HG03442 (cell line): Measurements from ENCODE around the gene PRKCH.
"Not testable (repeated sequence)": the region's sequence is repeated elsewhere in the genome, so short reads cannot be mapped to it uniquely, and the experiment has no call there.

Source experiments
- ATAC-seq: cut with Tn5 transposase; IDR thresholded peaks from one replicate; pipeline ENCODE4 v1.9.1; 2021; ENCODE audit warnings: mild to moderate bottlenecking, moderate library complexity; ENCODE audit not compliant: unreplicated experiment

Gene PRKCH

GRCh38 chr14:61388173-61388975 lies 67.0 kb downstream of the PRKCH start:
- ATAC-seq = peak; percentile 76

DNA sequence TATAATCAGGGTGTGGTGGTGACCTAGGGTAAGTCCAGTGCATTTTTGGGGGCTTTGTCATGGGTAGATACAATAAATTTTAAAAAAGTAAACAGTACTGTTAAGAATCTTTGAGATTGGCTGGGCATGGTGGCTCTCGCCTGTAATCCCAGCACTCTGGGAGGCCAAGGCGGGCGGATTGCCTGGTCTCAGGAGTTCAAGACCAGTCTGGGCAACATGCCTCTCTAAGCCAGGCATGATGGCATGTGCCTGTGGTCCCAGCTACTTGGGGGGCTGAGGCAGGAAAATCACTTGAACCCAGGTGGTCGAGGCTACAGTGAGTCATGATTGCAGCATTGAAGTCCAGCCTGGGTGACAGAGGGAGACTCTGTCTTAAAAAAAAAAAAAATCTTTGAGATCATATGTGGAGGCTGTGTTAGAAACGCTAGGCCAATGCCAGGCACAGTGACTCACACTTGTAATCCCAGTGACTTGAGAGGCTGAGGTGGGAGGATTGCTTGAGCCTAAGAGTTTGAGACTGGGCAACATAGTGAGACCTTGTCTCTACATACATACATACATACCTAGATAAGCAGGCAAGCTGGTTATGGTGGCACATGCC lies 67.7 kb downstream of the PRKCH start:
- ATAC-seq = no peak

DNA sequence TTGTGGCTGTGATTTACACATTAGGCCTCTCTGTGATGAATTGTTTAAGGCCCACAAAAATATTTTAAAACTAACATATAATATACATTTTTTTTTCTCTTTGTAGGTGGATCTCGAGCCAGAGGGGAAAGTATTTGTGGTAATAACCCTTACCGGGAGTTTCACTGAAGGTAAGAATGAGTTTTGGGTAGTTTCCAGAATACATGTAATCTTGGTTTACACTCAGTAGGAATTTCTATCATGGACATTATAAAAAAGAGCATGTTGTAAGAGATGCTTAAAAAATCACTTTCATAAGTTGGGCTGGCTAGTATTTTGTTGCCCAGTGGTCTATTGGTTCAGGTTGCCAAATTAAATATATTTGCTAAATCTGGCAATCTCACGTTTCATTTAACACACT lies 69.7 kb downstream of the PRKCH start:
- ATAC-seq = no peak

DNA sequence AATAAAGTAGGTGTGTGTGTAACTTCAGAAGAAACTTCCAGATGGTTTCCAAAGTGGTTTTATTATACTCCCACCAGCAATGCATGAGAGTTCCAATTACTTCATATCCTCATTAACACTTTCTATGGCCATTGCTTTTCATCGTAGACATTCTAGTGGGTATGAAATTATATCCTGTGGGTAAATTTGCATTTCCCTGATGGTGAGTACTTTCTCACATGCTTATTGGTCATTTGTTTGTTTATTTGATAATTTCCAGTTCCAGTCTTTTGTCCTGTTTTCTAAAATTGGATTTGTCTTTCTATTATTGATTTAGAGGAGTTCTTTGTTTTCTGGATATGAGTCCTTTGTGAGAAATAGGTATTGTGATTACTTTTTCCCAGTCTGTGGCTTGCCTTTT lies 70.9 kb downstream of the PRKCH start:
- ATAC-seq = no peak

DNA sequence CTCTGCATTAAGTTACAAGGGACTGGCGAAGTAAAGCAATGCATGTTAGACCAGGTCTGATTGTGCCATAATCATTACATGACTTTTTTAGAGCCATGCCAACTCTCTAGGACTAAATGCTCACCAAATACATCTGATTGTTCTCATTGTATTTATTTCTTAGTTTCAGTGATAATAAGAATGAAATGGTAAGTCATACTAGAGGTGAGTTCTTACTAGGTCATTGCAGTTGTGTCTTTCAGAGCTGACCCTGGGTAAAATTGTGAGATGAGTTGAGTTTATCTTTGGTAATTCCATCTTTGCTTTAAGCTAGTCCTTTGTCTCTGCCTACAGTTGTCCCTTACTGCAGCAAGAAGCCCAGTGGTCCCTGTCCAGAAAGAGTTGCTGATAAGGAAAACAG lies 73.2 kb downstream of the PRKCH start:
- ATAC-seq = no peak

DNA sequence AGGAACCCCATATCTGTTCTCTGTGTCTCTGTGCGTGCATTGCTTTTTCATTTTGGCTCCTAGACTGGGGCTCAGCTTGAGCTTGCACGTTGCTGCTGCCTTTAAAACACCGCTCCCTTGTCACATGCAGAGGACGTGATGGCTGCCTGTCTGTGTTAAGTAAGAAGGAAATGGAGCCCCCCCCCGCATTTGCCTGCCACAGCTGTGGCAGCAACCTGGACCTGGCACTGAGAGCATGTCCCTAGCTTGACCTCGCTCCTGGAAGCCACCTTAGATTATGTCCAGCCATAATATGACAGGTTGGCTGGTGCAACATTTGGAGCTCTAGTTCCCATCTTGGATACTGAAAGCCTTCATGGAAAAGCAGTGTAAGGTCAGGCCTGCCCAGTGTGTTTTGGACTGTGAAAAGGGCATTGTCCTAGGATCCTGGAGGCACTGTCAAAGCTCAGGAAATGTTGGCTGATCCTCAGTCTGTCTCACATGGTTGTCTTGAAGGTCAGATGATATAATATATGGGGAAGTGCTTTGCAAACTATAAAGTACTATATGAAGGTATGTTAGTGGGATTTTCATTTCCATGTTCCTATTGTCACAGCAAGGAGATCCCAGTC lies 73.8 kb downstream of the PRKCH start:
- no peak for ATAC-seq

GRCh38 chr14:61396279-61396678 lies 74.9 kb downstream of the PRKCH start:
- no peak for ATAC-seq

GRCh38 chr14:61396694-61397093 lies 75.3 kb downstream of the PRKCH start:
- no peak for ATAC-seq

- no peak for ATAC-seq
Measured at GRCh38 chr14:61397615-61398014, 76.2 kb downstream of the PRKCH start.

DNA sequence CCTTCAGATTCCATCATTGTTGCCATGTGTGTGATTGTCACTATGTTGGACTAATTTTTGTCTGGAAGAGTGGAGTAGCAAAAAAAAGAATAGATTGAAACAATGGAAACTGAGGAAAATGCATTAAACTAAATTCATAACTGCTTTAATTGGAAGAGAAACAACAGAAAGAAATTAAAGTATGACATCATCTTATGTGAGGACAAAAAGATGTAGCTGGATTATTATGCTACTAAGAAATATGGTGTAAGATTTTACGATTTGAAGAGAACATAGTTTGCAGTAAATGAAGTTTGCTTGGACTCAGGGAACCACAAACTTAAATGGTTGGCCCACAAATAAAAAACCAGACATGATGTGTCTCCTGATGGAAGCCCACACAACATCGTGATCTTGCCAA lies 76.8 kb downstream of the PRKCH start:
- ATAC-seq = no peak

DNA sequence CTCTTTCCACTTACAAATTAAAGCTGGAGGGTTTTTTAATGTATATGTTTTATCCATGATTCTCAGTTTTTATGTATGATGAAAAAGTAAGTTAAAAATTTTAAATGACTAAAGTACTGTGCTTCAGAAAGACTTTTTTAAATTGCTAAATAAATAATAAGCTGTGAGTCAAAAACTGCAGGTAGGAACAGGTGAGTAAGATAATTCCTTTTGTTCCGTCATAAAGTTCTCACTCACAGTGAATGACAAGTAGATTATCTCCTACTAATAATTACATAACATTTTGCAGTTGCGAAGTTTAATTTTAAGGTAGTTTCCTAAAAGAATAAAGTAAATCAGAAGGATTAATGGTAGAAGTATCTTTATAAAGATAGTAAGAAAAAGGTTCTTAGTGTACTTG lies 78.0 kb downstream of the PRKCH start:
- ATAC-seq = no peak

DNA sequence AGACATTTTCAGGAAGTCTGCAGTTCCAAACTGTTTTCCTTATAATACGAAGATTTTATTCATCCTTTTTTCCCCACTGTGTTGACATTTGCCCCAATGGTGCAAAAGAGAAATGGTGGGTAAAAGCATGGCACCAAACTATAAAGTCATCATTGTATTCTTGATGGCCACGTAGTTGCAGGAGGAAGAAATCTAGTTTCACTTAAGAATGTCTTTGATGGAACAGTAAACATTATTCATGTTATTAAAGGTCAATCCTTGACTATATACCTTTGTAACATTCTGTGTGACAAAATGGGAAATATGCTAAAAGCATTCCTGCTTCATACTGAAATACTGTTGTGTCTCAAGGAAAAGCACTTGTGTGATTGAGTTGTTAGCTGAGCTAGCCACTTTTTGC lies 80.1 kb downstream of the PRKCH start:
- no peak for ATAC-seq

GRCh38 chr14:61403411-61403810 lies 82.0 kb downstream of the PRKCH start:
- no peak for ATAC-seq

DNA sequence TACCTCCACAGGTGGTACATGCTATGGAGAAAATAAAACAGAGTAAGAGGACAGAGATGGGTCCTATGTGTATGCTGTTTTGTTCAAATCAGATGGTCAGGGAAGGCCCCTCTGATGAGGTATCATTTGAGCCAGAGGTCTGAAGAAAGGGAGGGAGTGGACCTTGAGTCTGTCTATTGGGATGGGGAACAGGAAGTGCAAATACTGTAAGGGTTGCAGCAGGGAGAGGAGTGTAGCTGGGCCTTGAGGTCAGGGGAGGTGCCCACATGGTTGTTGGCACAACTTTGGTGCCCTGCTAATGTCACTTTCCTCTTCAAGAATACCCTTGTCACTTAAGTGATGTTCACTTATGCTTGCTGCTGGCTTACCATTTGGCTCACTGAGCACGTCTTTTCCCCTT lies 83.3 kb downstream of the PRKCH start:
- ATAC-seq = no peak

GRCh38 chr14:61406198-61406597 lies 84.8 kb downstream of the PRKCH start:
- no peak for ATAC-seq

- ATAC-seq = no peak
Measured at GRCh38 chr14:61406675-61407074, 85.3 kb downstream of the PRKCH start.

- no peak for ATAC-seq
Measured at GRCh38 chr14:61408498-61408897, 87.1 kb downstream of the PRKCH start.

DNA sequence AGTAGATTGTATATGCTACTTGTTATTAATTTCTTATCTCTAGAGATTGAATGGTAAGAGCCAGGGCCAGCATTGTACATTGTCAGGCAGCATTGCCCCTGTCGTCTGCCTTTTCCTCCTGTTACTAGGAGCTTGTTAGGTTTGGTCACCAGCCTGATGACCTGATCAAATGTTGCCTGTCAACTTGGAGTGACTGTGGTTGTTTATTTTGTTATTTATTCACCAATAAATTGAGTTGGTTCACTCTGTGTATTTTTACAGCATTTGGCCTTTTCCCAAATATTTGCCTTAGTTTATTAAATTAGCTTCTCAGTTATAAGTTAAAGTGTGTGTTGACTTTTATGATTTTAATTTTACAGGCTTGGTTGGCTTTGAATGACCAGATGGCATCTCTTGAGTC lies 88.4 kb downstream of the PRKCH start:
- no peak for ATAC-seq

DNA sequence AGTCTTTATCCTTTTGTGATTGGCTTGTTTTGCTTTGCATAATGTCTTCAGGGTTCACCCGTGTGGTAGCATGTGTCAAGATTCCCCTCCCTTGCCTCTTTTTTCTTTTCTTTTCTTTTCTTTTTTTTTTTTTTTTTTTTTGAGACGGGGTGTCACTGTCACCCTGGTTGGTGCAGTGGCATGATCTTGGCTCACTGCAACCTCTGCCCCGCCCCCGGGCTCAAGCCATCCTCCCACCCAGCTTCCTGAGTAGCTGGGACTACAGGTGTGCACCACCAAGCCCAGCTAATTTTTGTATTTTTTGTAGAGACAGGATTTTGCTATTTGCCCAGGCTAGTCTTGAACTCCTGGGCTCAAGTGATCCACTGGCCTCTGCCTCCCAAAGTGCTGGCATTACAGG lies 94.6 kb downstream of the PRKCH start:
- not testable (repeated sequence) for ATAC-seq

DNA sequence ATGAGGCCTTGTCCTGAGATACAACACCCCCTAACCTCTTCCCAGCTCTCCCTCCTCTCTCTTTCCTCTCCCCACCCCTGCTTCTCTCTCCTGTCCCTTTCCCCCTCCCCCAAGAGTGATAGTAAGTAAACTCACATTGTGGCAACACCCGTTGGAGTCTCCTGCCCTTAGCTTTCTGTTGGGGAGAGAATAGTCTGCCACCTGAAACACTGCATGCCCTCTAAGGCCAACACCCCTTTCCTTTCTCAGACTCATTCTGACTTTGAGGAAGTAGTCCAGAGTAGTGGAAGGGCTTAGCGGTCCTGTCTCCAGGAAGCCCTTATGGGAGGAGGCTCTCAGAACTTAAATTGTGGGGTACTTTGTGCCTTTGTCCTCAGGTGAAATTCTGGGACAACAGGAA lies 95.2 kb downstream of the PRKCH start:
- ATAC-seq = no peak

DNA sequence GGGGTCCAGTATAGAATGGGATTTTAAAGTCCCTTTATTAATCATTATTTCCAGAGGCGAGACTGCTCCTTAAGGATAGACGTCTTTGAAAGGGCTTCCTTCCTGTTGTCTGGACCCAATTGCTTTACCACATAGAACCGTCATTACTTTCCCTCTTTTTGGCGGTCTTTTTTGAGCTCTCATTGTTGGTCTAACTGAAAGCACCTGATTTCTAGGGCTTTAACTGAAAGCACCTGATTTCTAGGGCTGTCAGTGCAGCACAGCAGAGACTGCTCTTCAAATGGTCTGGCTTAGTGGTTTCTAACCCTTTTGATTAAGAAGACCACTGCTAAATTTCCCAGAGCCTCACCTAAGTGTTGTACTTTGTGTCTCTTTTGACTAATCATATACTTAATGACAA lies 95.8 kb downstream of the PRKCH start:
- no peak for ATAC-seq

GRCh38 chr14:61417883-61418455 lies 96.6 kb downstream of the PRKCH start:
- ATAC-seq = no peak
